Measurements from ENCODE around the gene SLC25A12. TPM values are rescaled to one million over a fixed set of nuclear protein-coding genes. Genes with fewer than 3 reads are reported as not detected.
A peak's percentile ranks its signal among the peaks of the same experiment; 100 is the strongest.

Gene SLC25A12
- total RNA-seq, 4 donors from 2014 or later = 37.3 to 61.4 (median 46.3) TPM

DNA sequence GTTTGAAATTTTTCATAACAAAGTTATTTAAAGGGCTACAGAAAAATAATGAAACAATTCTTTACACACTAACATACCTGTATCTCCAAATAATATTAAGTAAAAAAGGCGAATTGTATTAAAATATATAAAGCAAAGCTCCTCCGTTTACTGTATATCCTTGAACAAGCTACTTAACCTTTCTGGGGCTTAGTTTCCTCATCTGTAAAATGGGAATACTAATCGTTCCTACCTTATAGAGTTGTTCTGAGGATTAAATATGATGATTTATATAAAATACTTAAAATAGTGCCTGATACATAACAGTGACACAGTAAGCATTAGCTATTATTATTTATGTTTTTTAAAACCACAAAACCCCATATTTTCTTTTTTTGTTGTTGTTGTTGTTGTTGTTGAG is 13.3 kb downstream of the SLC25A12 start:
- Histone ChIP-seq H3K4me1 (peaks cover 16 to 40% of the 10 kb centered on the region in 2 donors), H3K27me3 (no peaks in the 10 kb centered on the region), H3K36me3 (no peaks in the 10 kb centered on the region), H3K4me3 (replicated peaks in 1 of 3) (no peak overlapping the region), H3K27ac (no peak overlapping the region), H3K9me3 (no peaks in the 10 kb centered on the region)
- WGBS, 2 donors = 93 to 96% methylated on average over 3 of the region's 3 CpGs
- intact Hi-C loops (cut with DNase I) = no loop called here
- no peak for DNase-seq
- no peak for TF ChIP-seq POLR2A (IDR thresholded peaks at IDR 0.05)
- TF ChIP-seq, protein P1, sequence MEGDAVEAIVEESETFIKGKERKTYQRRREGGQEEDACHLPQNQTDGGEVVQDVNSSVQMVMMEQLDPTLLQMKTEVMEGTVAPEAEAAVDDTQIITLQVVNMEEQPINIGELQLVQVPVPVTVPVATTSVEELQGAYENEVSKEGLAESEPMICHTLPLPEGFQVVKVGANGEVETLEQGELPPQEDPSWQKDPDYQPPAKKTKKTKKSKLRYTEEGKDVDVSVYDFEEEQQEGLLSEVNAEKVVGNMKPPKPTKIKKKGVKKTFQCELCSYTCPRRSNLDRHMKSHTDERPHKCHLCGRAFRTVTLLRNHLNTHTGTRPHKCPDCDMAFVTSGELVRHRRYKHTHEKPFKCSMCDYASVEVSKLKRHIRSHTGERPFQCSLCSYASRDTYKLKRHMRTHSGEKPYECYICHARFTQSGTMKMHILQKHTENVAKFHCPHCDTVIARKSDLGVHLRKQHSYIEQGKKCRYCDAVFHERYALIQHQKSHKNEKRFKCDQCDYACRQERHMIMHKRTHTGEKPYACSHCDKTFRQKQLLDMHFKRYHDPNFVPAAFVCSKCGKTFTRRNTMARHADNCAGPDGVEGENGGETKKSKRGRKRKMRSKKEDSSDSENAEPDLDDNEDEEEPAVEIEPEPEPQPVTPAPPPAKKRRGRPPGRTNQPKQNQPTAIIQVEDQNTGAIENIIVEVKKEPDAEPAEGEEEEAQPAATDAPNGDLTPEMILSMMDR (IDR thresholded peaks at IDR 0.05) = no peak

DNA sequence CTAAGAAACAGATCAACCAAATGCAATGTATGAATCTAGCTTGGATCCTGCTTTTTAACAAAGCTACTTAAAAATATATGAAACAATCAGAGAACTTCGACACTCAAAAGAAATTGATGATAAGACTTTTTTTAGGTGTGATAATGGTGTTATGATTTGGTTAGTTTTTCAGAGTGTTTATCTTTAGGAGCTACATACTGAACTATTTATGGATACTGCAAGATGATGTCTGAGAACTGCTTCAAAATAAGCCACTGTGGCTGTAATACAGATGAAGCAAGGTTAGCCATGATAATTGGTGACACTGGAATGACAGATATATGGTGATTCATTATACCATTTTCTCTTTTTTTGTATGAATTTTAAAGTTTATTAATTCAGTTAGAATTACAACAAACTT is 14.2 kb downstream of the SLC25A12 start:
- WGBS, 2 donors = 90 to 92% methylated on average over 1 of the region's 1 CpG
- Histone ChIP-seq H3K36me3 (no peaks in the 10 kb centered on the region), H3K27me3 (no peaks in the 10 kb centered on the region), H3K4me3 (replicated peaks in 1 of 3) (no peak overlapping the region), H3K27ac (peak overlapping the region in 1 of 3 donors; percentile 72), H3K9me3 (no peaks in the 10 kb centered on the region), H3K4me1 (peaks cover 16 to 40% of the 10 kb centered on the region in 2 donors)
- no peak for DNase-seq
- intact Hi-C loops (cut with DNase I) = no loop called here
- TF ChIP-seq POLR2A (IDR thresholded peaks at IDR 0.05) = no peak
- TF ChIP-seq, protein P1 (IDR thresholded peaks at IDR 0.05) = no peak

DNA sequence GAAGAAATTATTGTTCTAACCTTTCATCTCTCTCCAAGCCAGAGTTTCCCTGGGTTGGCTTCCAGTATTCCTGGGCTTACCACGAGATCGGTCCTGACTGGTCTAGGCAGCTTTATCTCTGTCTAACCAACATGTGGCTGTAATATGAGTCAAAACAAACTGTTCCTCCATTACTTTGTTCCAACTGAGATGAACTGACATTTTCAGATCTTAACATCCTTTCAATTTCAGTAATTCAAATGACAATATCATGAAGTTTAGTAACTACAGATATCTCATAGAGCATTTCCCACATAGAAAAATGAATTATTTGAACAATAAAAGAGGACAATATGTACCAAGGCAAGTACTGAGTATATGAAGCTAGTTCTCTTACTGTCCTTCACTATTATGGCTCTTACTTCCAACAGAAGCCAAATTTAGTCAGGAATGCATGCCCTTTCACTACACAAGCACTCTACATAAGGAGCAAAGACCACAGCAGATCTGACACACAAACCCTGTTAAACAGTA is 15.5 kb downstream of the SLC25A12 start:
- no peaks in the 10 kb centered on the region for H3K36me3 ChIP-seq
- H3K9me3 ChIP-seq = no peaks in the 10 kb centered on the region
- H3K4me1 ChIP-seq = peaks cover 15 to 40% of the 10 kb centered on the region in 2 donors
- peak overlapping the region; percentile 23 to 72 (median 46) for H3K27ac ChIP-seq
- no peak overlapping the region for H3K4me3 ChIP-seq (replicated peaks in 1 of 3)
- WGBS, 2 donors = 42 to 50% methylated on average over 2 of the region's 2 CpGs
- TF ChIP-seq POLR2A (IDR thresholded peaks at IDR 0.05) = no peak
- TF ChIP-seq, protein P1 (IDR thresholded peaks at IDR 0.05) = no peak
- intact Hi-C loops (cut with DNase I) = no loop called here
- no peaks in the 10 kb centered on the region for H3K27me3 ChIP-seq
- peak in 1 of 2 donors; percentile 25 for DNase-seq

DNA sequence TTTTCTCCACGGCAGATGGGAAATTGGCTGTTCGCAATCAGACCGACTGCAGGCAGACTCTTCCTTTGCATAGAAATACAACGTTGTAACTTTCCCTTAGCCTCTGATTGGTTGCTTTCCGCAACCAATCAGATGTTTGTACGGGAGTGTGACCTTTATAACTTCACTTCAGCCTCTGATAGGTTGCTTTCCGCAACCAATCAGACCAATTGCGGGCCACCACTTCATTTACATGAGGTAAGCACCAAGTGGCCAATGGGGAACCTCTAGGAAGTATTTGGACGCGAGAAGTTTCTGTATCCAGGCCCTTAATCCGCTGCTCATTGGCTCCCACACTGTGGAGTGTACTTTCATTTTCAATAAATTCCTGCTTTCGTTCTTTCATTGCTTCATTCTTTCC is 19.1 kb downstream of the SLC25A12 start:
- peak overlapping the region in 2 of 3 donors; percentile 61 to 71 for H3K27ac ChIP-seq
- no peak overlapping the region for H3K4me3 ChIP-seq (replicated peaks in 1 of 3)
- H3K36me3 ChIP-seq = no peaks in the 10 kb centered on the region
- TF ChIP-seq, protein P1 (IDR thresholded peaks at IDR 0.05) = no peak
- TF ChIP-seq POLR2A (IDR thresholded peaks at IDR 0.05) = no peak
- WGBS, 2 donors = 89 to 93% methylated on average over 12 of the region's 12 CpGs
- no peaks in the 10 kb centered on the region for H3K9me3 ChIP-seq
- intact Hi-C loops (cut with DNase I) = no loop called here
- no peak for DNase-seq
- no peaks in the 10 kb centered on the region for H3K27me3 ChIP-seq
- H3K4me1 ChIP-seq = peaks cover 10 to 35% of the 10 kb centered on the region in 2 donors

DNA sequence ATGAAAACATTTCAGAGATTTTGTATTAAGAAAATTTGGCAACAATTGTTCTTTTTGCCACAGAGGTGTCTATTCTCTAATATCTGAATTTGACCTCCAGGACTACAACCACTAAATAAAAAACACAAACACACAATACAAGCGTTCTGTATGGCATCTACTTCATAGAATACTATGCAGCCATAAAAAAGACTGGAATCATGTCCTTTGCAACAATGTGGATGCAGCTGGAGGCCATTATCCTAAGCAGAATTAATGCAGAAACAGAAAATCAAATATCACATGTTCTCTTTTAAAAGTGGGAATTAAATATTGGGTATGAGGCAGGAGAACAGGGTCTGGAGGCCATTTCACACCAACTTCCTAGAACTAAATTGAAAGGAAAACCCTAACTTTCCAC is 19.5 kb downstream of the SLC25A12 start:
- no peak overlapping the region for H3K27ac ChIP-seq
- DNase-seq = no peak
- H3K27me3 ChIP-seq = no peaks in the 10 kb centered on the region
- intact Hi-C loops (cut with DNase I) = no loop called here
- H3K4me1 ChIP-seq = peaks cover 10 to 30% of the 10 kb centered on the region in 2 donors
- no peak for TF ChIP-seq POLR2A (IDR thresholded peaks at IDR 0.05)
- TF ChIP-seq, protein P1 (IDR thresholded peaks at IDR 0.05) = no peak
- H3K4me3 ChIP-seq (replicated peaks in 1 of 3) = no peak overlapping the region
- H3K9me3 ChIP-seq = no peaks in the 10 kb centered on the region
- 95 to 96% methylated on average over 1 of the region's 1 CpG for WGBS, 2 donors
- H3K36me3 ChIP-seq = no peaks in the 10 kb centered on the region
